ENCODE results near the gene ZNF407.

- TF ChIP-seq, protein P1, sequence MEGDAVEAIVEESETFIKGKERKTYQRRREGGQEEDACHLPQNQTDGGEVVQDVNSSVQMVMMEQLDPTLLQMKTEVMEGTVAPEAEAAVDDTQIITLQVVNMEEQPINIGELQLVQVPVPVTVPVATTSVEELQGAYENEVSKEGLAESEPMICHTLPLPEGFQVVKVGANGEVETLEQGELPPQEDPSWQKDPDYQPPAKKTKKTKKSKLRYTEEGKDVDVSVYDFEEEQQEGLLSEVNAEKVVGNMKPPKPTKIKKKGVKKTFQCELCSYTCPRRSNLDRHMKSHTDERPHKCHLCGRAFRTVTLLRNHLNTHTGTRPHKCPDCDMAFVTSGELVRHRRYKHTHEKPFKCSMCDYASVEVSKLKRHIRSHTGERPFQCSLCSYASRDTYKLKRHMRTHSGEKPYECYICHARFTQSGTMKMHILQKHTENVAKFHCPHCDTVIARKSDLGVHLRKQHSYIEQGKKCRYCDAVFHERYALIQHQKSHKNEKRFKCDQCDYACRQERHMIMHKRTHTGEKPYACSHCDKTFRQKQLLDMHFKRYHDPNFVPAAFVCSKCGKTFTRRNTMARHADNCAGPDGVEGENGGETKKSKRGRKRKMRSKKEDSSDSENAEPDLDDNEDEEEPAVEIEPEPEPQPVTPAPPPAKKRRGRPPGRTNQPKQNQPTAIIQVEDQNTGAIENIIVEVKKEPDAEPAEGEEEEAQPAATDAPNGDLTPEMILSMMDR (IDR thresholded peaks at IDR 0.05; ENCODE audit: borderline replicate concordance, extremely low read depth, low read length, poor library complexity, severe bottlenecking) = no peak
- no peak for TF ChIP-seq EZH2 (IDR thresholded peaks at IDR 0.05; ENCODE audit: borderline replicate concordance, low read depth, low read length, severe bottlenecking)
Observed at GRCh38 chr18:75025573-75025972, 427.9 kb downstream of the ZNF407 start.

All from DND-41 (cell line).